ENCODE data around the gene KRT35. TPM values are rescaled to one million over a fixed set of nuclear protein-coding genes. Genes with fewer than 3 reads are reported as not detected.

Gene KRT35
- total and polyA plus RNA-seq, 2 of the 13 experiments (the other 11 are each of a cell fraction or from before 2014, with no cell fraction given) = not detected

DNA sequence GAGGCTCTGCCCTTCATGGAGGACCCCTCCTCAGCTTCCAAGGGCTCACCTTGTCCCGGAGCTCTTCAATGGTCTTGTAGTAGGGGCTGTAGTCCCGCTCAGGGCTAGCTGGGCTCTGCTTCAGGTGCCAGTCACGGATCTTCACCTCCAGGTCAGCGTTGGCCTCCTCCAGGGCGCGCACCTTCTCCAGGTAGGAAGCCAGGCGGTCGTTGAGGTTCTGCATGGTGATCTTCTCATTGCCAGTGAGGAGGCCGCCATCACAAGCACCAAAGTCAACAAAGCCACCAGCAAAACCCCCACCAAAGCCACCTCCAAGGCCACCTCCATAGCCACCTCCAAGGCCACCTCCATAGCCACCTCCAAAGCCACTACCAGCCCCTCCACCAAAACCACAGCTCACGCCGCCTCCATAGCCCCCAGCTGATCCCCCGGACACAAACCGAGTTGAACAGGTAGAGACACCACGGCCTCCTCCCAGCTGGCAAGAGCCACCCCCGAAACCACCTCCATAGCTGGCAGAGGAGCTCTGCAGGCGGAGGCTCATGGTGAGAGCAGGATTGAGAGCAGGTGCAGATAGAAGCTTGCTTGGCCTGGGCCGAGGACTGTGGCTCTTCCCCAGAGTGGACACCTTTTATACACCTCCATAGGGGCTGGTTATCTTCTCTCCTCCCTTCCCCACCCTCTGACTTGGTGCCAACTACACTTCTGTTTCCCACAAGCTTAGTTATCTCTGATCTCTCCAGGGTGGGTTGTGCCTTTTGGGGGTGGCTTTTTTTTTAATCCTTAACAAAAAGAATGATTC lies 24.3 kb upstream of the KRT35 start, which contains the start of gene KRT13:
KRT13 (minus strand) TSS at position 606 of the 802 bp plus-strand sequence; CDS start at position 544, 62 bp downstream.
- H3K4me1 ChIP-seq (ENCODE audit: insufficient read depth, low read length) = peaks cover 10% of the 10 kb centered on the region
- BruUV-seq (replicated peaks) = no TSS peak
- ATAC-seq (no peak), DNase-seq (ENCODE audit: low spot score) (no peak), FAIRE-seq (no peak)
- no peaks in the 10 kb centered on the region for H3K36me3 ChIP-seq (replicated peaks in 1 of 2; ENCODE audit: control insufficient read depth in 1 of 2, insufficient read depth in 2 of 2, low read length in 2 of 2)
- H4K20me1 ChIP-seq (ENCODE audit: insufficient read depth, low read length) = no peaks in the 10 kb centered on the region
- intact Hi-C loops (cut with micrococcal nuclease; ENCODE audit: unreplicated experiment) = no loop called here
- no peak within 1 kb of the TSS for H3K4me3 ChIP-seq (replicated peaks in 1 of 3; ENCODE audit: insufficient read depth in 1 of 3, low read depth in 2 of 3, low read length in 3 of 3)
- ChIA-PET CTCF (ENCODE audit: low intra/inter-chr PET ratio, low total read pairs) (no interaction called here), POLR2A (interaction anchor here (1.2 kb wide), 1 partner anchor 184 kb away, joined by 3 read pairs; the partner anchor contains the start of gene EIF1)
- H3K27ac ChIP-seq (ENCODE audit: extremely low read length, insufficient read depth, low read length) = no peak within 1 kb of the TSS
- H3K79me2 ChIP-seq (ENCODE audit: insufficient read depth, low read length) = no peaks in the 10 kb centered on the region
- peaks cover 12 to 72% of the 10 kb centered on the region in 2 experiments for H3K27me3 ChIP-seq (ENCODE audit: control insufficient read depth in 1 of 2, insufficient read depth in 2 of 2, low read length in 2 of 2)
- no peak within 1 kb of the TSS for H3K9ac ChIP-seq (ENCODE audit: insufficient read depth, low read depth, low read length)
- H2AFZ ChIP-seq (ENCODE audit: low read length) = no peak within 1 kb of the TSS
- in situ Hi-C loops (cut with HindIII; ENCODE audit: extremely low pct_ligation_motif_present, low pct_unique_long_range_greater_than_20kb) = no loop called here
- no peaks in the 10 kb centered on the region for H3K9me3 ChIP-seq (ENCODE audit: low read length)
- WGBS (ENCODE audit: low lambda C conversion rate) = 44% methylated on average over 7 of the region's 17 CpGs
- no peak for TF ChIP-seq NFKB2 (CRISPR knock-in tag; IDR thresholded peaks at IDR 0.05; ENCODE audit: borderline replicate concordance)
- H3K4me2 ChIP-seq (ENCODE audit: low read depth, low read length) = no peak within 1 kb of the TSS

DNA sequence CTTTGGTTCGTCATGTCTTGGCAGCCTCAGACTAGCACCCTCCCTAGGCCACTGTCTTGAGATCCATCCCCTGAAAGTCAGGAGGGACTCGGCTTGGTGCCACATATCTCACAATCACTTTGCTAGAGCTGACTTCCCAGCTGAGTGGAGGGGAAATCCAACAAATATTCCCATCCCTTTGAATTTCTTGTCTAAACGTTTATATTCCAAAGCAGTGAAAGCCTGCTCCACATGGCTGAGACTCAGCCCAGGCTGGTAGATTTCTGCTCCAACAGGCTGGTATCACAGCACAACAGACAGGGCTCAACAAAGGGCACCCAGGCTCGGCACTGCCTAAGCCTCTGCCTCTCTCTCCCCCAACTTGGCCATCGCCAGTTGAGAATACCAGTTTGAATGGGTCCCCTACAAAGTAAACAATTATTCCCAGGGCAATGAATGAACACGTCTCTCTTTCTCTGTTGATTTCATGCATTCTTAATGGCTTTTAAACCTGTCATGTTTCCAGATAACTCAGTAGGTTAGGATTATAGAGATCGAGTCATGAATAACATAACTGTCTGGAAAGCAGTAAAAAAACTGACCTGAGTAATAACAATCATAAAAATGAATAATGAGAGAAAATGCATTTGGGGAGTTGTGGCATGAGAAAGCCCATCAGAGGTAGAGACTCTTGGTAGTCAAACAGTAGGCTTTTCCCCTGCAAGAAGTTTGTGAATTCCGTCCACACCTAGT lies 23.5 kb upstream of the KRT35 start:
- in situ Hi-C loops (cut with HindIII; ENCODE audit: extremely low pct_ligation_motif_present, low pct_unique_long_range_greater_than_20kb) (no loop called here), intact Hi-C loops (cut with micrococcal nuclease; ENCODE audit: unreplicated experiment) (no loop called here)
- FAIRE-seq (no peak), ATAC-seq (no peak), DNase-seq (ENCODE audit: low spot score) (no peak)
- Histone ChIP-seq H3K4me2 (ENCODE audit: low read depth, low read length) (no peak overlapping the region), H3K36me3 (replicated peaks in 1 of 2; ENCODE audit: control insufficient read depth in 1 of 2, insufficient read depth in 2 of 2, low read length in 2 of 2) (no peaks in the 10 kb centered on the region), H4K20me1 (ENCODE audit: insufficient read depth, low read length) (no peaks in the 10 kb centered on the region), H3K27ac (ENCODE audit: extremely low read length, insufficient read depth, low read length) (no peak overlapping the region), H3K9ac (ENCODE audit: insufficient read depth, low read depth, low read length) (no peak overlapping the region), H3K79me2 (ENCODE audit: insufficient read depth, low read length) (no peaks in the 10 kb centered on the region), H2AFZ (ENCODE audit: low read length) (no peak overlapping the region), H3K4me3 (replicated peaks in 1 of 3; ENCODE audit: insufficient read depth in 1 of 3, low read depth in 2 of 3, low read length in 3 of 3) (no peak overlapping the region), H3K9me3 (ENCODE audit: low read length) (no peaks in the 10 kb centered on the region), H3K4me1 (ENCODE audit: insufficient read depth, low read length) (peaks cover 10% of the 10 kb centered on the region), H3K27me3 (ENCODE audit: control insufficient read depth in 1 of 2, insufficient read depth in 2 of 2, low read length in 2 of 2) (peaks cover 10 to 70% of the 10 kb centered on the region in 2 experiments)
- BruUV-seq (replicated peaks) = no TSS peak
- ChIA-PET CTCF (ENCODE audit: low intra/inter-chr PET ratio, low total read pairs) (no interaction called here), POLR2A (interaction anchor here (1.8 kb wide), 1 partner anchor 24 kb away, joined by 4 read pairs; the partner anchor contains the start of gene KRT19)
- WGBS (ENCODE audit: low lambda C conversion rate) = 14% methylated on average over 8 of the region's 8 CpGs
- TF ChIP-seq YEATS2 (CRISPR knock-in tag; IDR thresholded peaks at IDR 0.05; ENCODE audit: borderline replicate concordance) (no peak), PRDM15 (CRISPR knock-in tag; IDR thresholded peaks at IDR 0.05) (no peak), KAT7 (CRISPR knock-in tag; IDR thresholded peaks at IDR 0.05; ENCODE audit: borderline replicate concordance) (no peak), ZNF460 (CRISPR knock-in tag; IDR thresholded peaks at IDR 0.05; ENCODE audit: borderline replicate concordance) (no peak)
- TF ChIP-seq, protein P1, sequence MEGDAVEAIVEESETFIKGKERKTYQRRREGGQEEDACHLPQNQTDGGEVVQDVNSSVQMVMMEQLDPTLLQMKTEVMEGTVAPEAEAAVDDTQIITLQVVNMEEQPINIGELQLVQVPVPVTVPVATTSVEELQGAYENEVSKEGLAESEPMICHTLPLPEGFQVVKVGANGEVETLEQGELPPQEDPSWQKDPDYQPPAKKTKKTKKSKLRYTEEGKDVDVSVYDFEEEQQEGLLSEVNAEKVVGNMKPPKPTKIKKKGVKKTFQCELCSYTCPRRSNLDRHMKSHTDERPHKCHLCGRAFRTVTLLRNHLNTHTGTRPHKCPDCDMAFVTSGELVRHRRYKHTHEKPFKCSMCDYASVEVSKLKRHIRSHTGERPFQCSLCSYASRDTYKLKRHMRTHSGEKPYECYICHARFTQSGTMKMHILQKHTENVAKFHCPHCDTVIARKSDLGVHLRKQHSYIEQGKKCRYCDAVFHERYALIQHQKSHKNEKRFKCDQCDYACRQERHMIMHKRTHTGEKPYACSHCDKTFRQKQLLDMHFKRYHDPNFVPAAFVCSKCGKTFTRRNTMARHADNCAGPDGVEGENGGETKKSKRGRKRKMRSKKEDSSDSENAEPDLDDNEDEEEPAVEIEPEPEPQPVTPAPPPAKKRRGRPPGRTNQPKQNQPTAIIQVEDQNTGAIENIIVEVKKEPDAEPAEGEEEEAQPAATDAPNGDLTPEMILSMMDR (CRISPR knock-in tag; IDR thresholded peaks at IDR 0.05) = no peak
